CD4-positive, alpha-beta T cell treated with Interferon alpha-2 for 1 hour (primary cell): ENCODE results near the gene AASS.
"Not testable (repeated sequence)": the region's sequence is repeated elsewhere in the genome, so short reads cannot be mapped to it uniquely, and the experiment has no call there.

Experiments used
- DNase-seq, 2 donors: peaks; one replicate each; pipeline ENCODE4 v3.0.0-alpha.2; 2020 to 2022

Gene AASS

DNA sequence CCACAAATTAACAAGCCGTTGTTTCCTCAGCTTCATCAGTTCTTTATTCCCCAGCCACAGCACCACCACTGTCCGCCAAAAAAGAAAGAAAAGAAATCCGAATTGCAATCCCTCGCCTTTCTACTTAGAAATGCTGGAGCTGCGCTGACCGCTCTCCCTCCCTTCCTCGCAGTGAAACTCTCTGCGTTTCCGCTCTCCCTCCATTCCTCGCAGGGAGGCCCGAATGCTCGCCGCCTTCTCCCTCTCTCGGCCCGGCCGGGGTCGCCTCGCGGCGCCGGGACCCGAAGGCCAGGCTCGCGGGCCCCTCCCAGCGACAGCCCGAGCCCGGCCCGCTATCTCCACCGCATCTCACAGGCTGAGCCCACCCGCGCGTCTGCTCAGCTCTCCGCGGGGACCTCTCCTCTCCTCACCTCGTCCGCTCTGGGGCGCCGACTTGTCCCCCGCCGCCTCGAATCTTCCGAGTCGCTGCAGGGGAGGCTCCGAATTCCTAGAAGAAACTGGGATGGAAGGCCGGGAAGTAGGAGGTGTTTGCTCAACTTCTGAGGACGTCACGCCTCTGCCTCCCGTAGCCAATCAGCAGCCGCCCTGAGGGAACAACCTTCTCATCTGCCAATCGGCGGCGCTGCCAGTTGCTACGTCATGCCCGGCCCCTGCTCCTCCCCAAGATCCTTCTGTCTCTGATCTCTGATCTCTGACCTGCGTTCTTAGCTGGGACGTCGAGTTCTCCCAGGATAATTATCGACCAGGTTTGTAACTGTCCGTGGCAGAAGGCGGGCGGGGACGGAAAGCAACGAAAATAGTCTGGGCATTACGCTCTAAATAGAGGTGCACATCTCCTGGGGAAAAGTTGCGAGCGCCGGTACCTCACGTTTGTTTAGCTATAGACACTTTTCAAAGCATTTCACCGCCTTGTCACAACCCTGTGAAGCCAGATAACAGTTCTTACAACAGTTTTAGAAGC lies at the start of gene AASS:
TSS of gene AASS (minus strand) at position 499 of the 961 bp plus-strand sequence. CDS start 10,523 bp downstream, outside the sequence.
- DNase-seq: peak; percentile 81 to 83

DNA sequence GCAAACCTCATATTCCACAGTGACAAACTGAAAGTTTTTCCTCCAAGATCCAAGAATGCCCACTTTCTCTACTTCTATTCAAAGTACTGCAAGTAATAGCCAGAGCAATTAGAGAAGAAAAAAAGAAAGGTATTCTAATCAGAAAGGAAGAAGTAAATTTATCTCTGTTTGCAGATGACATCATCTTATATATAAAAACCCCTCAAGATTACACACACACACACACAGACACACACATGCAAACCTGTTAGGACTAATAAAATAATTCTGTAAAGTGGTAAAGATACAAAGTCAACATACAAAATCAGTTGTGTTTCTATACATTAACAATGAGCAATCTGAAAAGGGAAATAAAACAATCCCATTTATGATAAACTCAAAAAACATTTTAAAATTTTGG lies 44.7 kb upstream of the AASS start:
- no peak for DNase-seq

DNA sequence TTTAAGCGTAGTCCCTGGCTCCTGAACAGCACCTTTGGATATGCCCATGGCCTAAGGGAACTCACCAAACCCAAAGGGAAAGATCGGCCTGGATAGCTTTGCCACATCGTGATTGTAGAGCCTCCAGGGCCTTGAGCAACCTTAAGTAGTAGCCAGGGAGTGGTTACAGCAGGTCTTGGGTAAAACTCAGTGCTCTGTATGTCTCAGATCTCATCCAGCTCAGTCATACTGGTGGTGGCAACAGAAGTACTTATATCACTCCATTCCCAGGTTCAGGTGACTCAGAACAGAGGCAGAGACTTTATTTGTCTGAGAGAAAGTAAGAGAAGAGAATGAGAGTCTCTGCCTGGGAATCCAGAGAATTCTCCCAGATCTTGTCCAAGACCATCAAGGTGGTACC lies 39.1 kb upstream of the AASS start:
- no peak for DNase-seq

DNA sequence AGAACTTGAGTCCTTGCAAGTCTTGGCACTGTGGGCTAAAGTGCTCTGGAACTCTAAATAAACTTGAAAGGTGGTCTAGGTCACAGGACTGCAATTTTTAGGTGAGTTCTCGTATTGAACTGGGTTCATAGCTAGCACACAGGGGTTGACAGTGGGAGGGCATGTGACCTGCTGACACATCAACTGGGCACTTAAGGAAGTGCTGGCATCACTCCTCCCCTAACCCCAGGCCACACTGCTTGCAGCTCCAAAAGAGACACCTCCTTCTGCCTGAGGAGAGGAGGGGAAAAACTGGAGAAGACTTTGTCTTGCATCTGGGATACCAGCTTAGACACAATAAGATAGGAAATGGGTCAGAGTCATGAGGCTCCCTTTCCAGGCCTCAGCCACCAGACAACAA lies 38.0 kb upstream of the AASS start:
- DNase-seq: no peak

DNA sequence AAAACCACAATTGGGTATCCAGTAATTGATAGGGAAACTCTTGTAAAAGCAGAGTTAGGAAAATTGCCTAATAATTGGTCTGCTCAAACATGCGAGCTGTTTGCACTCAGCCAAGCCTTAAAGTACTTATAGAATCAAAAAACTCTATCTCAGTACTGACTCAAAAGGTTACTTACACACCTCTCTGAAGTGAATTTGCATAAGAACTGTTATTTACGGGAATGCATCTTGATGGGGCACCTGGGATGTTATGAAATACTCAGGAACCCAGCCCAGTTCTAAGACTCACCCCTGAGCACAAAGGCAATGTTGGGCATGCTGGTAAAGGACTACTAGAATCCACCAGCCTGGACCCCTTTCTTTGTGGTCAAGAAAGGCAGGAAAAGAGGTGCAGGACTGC lies 28.1 kb upstream of the AASS start:
- DNase-seq: not testable (repeated sequence)

DNA sequence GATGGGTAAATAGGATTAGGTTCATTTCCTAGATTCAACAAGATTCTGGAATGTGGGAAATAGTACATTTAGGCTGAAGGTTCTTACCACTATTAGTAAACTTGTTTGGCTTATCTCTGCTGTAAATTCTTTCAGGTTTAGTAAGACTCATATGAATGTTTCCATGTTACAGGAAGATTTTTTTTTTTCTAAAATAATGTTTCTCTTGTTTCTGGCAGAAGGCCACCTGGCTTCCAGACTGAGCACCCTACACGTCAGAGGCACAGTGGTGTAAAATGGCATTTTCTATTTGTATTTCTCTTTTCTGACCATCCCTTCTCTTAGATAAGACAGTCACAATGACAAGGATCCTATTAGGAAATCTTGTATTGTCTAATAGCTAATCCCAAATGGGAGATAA lies 22.7 kb upstream of the AASS start:
- DNase-seq: no peak

DNA sequence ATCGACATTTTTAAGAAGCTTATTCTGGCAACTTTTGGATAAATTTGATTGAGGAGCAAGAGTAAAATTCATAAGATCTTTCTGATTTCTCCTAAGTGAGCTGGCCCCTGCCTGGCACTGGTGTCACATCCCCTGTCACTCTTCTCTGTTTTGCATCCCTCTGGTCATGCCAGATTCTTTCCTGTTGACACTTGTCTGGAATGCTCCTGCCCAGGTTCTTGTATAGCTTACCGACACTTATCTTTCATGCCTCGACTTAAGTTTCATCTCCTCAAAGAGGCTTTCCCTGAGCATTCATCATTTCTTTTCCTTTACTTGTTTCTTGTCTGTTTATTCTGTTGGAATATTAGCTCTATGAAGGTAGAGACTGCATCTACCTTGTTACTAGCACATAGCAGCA lies 22.2 kb upstream of the AASS start:
- no peak for DNase-seq

DNA sequence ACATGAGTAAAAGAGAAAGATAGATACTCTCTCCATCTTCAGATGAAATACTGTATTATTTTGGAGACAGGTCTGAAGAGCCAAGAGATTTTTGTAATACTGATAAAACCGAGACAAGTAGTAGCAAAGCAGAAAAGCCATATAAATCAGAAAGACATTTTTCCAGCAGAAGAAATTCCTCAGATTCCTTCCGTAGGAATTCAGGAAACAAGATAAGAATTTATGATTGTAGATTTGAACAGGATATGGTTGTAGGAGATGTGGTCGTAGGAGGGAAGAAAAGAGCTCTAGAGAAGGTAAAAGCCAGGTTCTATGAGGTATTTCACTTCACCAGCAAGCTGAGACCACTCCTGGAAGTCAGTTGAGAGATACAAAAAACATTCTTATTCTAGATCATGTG lies 17.6 kb upstream of the AASS start:
- DNase-seq: no peak

DNA sequence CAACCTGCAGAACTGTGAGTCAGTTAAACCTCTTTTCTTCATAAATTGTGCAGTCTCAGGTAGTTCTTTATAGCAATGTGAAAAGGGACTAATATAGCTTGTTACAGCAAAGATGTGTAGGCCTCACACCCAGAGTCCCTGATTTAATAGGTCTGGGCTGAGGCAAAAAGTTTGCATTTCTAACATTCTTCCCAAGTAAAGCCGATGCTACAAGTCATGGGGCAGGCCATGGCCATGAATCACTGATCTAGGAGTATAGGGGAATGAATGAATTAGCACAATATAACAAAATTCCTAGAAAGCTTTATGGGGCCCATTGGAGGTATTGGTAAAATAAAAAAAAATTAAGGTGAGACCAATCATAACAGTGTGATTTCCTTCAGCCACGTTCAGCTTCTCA lies 11.5 kb upstream of the AASS start:
- no peak for DNase-seq

DNA sequence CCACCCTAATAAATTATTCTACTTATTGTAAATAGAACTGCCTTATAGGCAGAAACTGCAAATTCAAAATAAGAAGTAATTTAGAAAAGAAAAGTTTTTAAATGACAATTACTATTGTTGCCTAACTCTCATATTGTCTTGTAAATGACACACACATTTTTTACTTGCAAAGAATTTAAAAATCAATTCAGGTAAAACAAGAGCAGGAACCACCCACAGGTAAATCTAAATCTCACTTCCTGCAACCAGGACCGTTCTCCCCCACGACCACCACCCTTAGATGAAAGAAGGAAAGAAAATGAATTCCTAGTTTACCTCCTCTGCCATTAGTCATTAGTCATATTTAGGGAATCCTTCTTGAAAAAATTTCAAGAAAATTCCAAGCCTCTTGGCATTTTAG lies 4.8 kb upstream of the AASS start:
- DNase-seq: no peak

DNA sequence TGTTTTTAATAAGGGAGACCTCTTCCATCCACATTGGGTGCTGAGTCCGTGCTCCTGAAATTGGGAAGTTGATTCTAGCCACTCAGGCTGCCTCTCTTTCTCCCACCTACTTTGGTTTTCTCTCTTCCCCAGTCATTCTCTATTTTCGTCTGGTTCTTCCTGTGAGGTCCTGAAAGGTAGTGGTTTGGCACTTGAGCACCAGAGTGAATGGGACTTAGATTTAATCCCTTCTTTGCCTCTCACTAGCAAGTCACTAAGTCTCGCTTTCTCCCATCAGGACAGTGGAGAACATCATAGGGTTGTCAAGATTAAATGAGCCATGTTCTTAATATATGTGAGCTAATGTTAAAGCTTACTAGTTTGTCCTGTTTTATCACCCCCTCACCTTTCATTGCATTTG lies 4.0 kb upstream of the AASS start:
- no peak for DNase-seq

DNA sequence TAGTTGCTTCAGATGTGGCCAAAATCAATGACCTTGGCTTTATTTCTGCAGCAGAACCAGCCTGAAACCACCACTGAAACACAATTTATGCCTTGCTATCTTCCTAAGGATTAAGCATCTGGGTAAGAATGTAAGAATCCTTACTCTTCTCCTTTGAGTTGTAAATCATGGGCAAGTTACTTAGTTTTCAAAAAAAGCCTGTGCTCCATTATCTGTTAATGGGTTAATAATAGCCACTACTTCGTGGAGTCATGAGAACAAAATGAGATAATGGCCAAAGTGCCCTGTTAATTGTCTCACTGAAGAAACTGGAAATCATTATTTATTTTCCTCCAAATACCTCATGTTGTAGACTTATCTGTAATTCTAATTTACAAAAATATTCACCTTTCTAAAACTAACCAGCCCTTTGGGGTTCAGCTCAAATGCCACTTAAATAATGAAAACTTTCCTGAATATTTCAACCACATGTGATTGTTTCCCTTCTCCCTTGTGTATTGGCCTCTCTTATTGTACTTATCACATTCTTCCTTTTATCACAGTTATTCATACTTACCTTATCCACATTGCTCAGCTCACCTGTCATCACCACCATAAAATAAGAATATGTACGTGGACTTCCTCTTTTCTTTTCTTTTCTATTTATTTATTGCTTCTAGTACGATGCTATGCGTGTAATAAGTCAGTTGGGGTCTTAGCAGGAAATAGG lies 2.0 kb upstream of the AASS start:
- no peak for DNase-seq

DNA sequence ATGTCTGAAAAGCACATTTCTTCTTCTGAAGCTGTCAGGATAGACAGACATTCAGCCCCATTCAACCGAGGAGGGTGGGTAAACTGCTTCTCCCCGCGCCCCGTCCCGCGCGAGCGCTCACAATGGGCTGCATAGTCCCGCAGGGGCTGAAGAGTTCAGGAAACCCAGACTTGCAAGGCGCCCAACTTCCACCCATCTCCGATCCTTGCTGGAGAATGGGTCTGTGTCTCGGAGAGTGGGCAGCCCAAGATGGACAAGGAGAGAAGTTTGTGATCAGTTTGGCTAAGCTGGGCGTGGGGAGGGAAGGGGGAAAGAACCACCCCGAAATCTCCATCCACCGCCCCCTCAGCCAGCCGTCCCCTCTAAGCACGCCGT lies 686 bp downstream of the AASS start:
- peak in 1 of 2 donors; percentile 10 for DNase-seq

DNA sequence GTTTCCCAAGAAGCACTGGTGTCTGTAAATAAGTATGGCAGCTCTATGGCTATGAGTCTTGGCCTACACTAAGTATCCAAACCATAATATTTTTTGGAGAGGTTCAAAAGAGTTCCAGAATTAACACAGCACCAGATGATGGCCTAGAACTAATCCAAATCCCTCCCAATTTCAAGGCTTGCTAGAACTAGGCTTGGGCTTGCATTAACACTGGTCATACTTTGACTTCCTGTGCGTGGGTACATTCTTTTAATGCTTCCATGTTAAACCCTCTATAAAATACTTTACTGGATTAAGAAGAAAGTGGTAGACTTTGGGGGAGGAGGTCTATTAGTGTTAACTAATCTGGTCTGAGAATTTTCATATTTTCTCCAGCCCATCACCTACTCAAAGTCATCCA lies 3.1 kb downstream of the AASS start:
- DNase-seq: no peak

DNA sequence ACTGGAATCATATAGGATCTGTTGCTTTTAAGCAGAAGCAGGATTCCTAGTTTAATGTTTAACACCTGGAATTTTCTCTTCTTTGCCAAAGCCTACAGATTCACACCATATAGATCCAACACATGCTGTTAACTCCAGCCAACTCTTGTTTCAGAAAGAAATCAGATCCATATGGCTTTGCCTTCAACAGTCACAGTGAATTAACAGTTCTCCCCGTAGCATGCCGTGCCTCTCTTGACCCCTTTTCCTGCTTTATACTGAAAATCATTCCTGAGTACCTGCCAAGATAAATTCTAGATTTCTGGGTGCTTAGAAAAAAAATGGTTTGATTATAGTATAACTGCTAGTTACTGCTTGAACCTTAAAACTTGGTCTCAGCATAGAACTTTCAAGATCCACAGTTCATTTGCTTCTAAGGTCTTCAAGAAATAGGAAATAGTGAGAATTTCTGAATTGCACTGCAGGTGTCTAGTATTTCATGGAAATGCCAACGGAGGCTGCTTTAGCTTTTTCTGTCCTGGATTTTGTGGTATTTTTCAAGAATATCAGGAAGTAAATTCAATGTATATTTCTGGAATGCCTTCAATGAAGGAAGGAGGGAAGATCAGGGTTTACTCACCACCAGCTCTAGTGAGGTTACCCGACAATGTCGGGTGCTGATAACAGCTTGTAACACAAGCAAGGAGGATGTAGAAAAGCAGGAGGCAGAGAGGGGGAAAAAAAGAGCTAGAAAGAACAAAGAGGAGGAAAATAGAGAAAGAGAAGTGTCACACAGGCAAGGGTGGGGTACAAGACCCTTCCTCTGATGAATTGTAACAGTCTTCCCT lies 6.6 kb downstream of the AASS start:
- no peak for DNase-seq

DNA sequence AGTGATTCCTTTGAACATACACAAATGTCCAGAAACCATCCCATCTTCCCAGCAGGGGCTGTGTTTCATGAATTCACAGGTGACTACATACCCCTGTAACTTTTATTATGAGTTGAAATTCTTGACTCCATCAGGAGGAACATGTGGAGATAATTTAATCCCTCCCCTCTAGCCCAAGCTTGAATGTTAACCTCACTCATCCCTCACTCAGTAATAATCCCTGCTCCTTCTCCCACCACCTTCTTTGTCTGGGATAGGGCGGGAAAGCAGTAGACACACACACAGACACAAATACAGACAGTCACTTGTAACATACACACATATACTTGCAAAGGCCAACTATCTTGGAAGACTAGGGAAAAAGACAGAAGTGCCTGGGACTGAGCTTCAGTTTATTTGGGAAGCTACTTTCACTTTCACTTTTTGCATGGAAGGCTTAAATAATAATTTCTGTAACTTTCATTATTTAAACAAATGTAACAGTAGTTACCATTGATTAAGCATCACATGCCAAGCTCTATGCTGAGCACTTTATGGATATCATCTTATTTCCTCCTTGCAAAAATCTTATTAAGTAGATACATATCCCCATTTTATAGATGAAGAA lies 7.3 kb downstream of the AASS start:
- DNase-seq: no peak

DNA sequence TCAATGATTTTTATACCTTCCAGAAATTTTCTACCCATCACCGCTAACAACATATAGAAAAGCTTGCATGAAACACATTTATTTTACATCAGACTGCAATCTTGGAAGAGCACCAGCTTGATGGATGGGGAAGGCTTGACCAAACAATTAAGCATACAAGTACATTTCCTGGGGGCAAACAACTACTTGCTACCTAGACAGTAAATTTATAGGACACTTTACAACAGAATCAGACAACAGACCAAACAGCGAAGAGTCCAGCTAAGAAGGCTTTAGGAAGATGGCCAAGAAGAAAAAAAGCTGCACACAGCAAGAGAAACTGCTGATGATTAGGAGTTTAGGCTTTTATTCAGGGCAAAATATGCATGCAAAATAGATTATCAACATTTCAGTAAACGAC lies 8.0 kb downstream of the AASS start:
- DNase-seq: no peak

DNA sequence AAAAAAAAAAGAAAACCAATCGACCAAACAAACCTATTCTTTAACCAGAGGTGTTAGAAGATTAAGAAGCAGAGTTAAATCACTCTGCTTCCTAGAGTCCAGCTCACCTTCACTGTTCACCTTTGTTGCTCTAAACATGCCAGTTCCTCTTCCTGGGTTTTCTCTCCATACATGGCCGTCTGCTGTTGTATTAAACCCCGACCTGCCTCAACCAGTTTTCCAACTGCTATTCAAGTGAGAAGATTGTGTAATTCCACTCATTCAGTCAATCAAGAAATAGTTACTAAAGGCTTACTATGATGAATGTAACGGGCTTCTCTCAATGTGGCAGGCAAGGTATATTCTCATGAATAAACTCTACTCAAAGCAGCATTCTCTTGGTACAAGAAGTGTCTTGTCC lies 8.8 kb downstream of the AASS start:
- no peak for DNase-seq

DNA sequence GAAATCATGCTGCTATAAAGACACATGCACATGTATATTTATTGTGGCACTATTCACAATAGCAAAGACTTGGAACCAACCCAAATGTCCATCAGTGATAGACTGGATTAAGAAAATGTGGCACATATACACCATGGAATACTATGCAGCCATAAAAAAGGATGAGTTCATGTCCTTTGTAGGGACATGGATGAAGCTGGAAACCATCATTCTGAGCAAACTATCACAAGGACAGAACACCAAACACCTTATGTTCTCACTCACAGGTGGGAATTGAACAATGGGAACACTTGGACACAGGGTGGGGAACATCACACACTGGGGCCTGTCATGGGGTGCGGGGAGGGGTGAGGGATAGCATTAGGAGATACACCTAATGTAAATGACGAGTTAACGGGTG lies 9.3 kb downstream of the AASS start:
- not testable (repeated sequence) for DNase-seq

DNA sequence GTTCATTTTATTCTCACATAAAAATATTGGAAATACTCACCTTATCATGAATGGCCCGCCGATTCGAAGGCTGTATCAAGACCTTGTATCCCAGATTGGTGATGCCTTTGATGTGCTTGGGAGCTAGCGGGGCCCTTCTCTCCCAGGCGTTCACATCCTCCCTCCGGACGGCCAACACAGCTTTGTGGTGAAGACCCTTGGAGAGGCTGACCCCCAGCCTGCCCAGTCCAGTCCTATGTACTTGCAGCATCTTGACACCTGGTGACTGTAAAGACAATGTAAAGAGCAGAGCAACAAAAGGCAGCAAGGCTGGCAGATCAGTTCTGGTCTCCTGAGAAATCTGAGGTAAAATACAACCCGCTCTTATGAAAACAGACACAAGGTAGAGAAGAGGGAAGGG lies 10.6 kb downstream of the AASS start:
- no peak for DNase-seq

DNA sequence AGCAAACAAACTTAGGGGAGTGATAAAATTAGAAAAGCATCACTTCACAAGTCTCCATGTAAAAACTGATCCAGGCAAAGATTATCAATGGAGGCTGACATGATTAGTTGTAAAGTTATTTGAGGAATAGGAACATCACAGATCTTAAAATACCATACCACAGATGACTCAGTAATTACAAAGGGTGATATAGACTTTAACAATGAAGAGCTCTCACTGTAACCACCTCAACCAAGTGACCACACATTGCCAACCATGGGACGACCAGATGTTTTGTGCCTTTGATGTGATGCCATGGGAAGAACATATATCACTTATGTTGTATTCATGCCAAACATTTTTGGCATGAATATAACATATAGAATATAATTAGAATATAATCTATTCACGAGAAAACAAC lies 11.7 kb downstream of the AASS start:
- no peak for DNase-seq

DNA sequence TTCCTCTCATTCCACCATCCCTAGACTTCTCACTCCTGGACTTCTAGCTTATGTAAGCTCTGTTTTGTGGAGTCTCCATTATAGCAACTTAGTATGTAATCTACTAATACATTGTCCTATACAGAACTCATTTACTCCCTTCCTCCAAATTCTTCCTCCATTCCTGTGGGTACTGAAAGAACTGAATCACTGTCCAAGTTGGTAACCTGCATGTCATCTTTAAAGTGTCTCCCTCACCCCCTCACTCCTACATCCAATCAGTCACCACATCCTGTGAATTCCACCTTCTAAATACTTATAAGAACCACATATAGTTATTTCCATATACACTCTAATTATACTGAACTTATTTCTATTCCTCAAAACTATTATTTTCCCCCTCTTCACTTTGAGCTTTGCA lies 20.3 kb downstream of the AASS start:
- no peak for DNase-seq

DNA sequence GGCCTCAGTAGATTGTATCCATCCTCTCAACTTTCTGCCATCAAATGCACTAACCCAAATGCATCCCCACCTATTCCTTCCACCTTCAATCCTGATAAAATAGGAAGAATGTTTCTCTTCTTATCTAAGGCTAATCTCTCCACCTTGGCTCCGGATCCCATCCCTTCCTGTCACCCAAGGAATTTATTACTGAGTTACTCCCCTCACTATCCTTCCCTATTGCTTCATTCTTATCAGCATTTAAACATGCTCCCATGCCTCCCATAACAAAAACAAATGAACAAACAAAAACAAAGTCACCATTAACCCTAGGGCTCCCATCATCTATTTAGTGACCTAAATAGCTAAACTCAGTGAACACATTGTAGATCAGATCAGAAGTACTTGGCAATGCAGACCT lies 25.3 kb downstream of the AASS start:
- DNase-seq: no peak
